Measurements from ENCODE around the gene ZDHHC7. TPM values are rescaled to one million over a fixed set of nuclear protein-coding genes. Genes with fewer than 3 reads are reported as not detected.

Gene ZDHHC7
- total and polyA plus RNA-seq, 2 of the 8 experiments (the other 6 are each of a cell fraction or from before 2014, with no cell fraction given) = 40.5 to 56.3 TPM

- Histone ChIP-seq H3K18ac (ENCODE audit: extremely low read depth, low read length) (no peak overlapping the region), H3K27me3 (replicated peaks in 1 of 4; ENCODE audit: control insufficient read depth in 3 of 4, extremely low read depth in 1 of 4, insufficient read depth in 3 of 4, low read length in 3 of 4) (no peaks in the 10 kb centered on the region), H2BK15ac (ENCODE audit: low read length) (no peak overlapping the region), H2BK120ac (replicated peaks; ENCODE audit: low read depth, low read length) (no peak overlapping the region), H2AK5ac (ENCODE audit: low read depth, low read length) (no peak overlapping the region), H3K9ac (replicated peaks in 1 of 4; ENCODE audit: extremely low read depth in 1 of 4, low read depth in 3 of 4, low read length in 3 of 4) (no peak overlapping the region), H2BK5ac (ENCODE audit: low read depth, low read length) (no peak overlapping the region), H4K20me1 (replicated peaks in 1 of 2; ENCODE audit: control insufficient read depth in 1 of 2, insufficient read depth in 2 of 2, low read length in 2 of 2) (no peaks in the 10 kb centered on the region), H3K36me3 (ENCODE audit: control insufficient read depth in 2 of 4, insufficient read depth in 4 of 4, low read length in 3 of 4) (no peaks in the 10 kb centered on the region), H2BK20ac (ENCODE audit: low read length) (no peak overlapping the region), H3K27ac (ENCODE audit: low read depth, low read length) (no peak overlapping the region), H3K79me2 (ENCODE audit: control insufficient read depth in 1 of 2, insufficient read depth in 2 of 2, low read length in 2 of 2) (no peaks in the 10 kb centered on the region), H2BK12ac (ENCODE audit: low read depth, low read length) (no peak overlapping the region), H3K9me3 (ENCODE audit: insufficient read depth in 2 of 2, low read depth in 1 of 2, low read length in 1 of 2) (no peaks in the 10 kb centered on the region), H3K56ac (replicated peaks; ENCODE audit: insufficient read length, low read depth, low read length) (no peak overlapping the region), H3K4me1 (replicated peaks in 1 of 4; ENCODE audit: control insufficient read depth in 3 of 4, insufficient read depth in 4 of 4, low read length in 3 of 4) (peaks cover 4 to 16% (median 8%) of the 10 kb centered on the region in 4 experiments), H3K4ac (replicated peaks; ENCODE audit: insufficient read length, low read depth, low read length) (no peak overlapping the region), H3K14ac (ENCODE audit: insufficient read length) (no peak overlapping the region), H3K79me1 (ENCODE audit: low read depth, low read length) (no peaks in the 10 kb centered on the region), H3K23ac (ENCODE audit: insufficient read length) (no peak overlapping the region), H3K4me3 (ENCODE audit: extremely low read depth in 1 of 4, insufficient read depth in 2 of 4, low read depth in 3 of 4, low read length in 4 of 4) (no peak overlapping the region), H4K5ac (ENCODE audit: insufficient read length, low read depth, low read length) (no peak overlapping the region), H4K91ac (replicated peaks; ENCODE audit: insufficient read length, low read length) (no peak overlapping the region), H2AFZ (ENCODE audit: low read length) (no peak overlapping the region), H3K23me2 (ENCODE audit: low read depth, low read length) (no peaks in the 10 kb centered on the region; the same call in 1 of the 2 replicates), H3K4me2 (ENCODE audit: insufficient read depth in 1 of 2, low read depth in 2 of 2, low read length in 2 of 2) (no peak overlapping the region), H4K8ac (ENCODE audit: extremely low read depth, insufficient read depth, low read length) (no peak overlapping the region)
- TF ChIP-seq HDAC6 (IDR thresholded peaks at IDR 0.05; ENCODE audit: low read depth, low read length) (no peak), PHF8 (conservative IDR thresholded peaks at IDR 0.05; ENCODE audit: low read depth, low read length) (no peak), TCF12 (IDR thresholded peaks at IDR 0.05; ENCODE audit: low read depth, low read length) (no peak), CEBPB (IDR thresholded peaks at IDR 0.05; ENCODE audit: low read depth, low read length) (no peak), SP4 (IDR thresholded peaks at IDR 0.05; ENCODE audit: low read length) (no peak), EZH2 (IDR thresholded peaks at IDR 0.05; ENCODE audit: low read depth, low read length, severe bottlenecking) (no peak), ZNF274 (IDR thresholded peaks at IDR 0.05; ENCODE audit: borderline replicate concordance, extremely low read depth, low read length) (no peak), USF2 (IDR thresholded peaks at IDR 0.05; ENCODE audit: low read length) (no peak), JUN (IDR thresholded peaks at IDR 0.05; ENCODE audit: low read depth, low read length) (no peak), SP2 (IDR thresholded peaks at IDR 0.05; ENCODE audit: low read length) (no peak), CTCF (IDR thresholded peaks at IDR 0.05; ENCODE audit: control extremely low read depth in 1 of 3, insufficient read depth in 1 of 3, low read depth in 1 of 3, low read length in 3 of 3) (no peak)
- DNase-seq (ENCODE audit: low read depth in 1 of 2, low spot score in 2 of 2) (no peak), FAIRE-seq (no peak)
- ChIA-PET POLR2A (ENCODE audit: partially characterized antibody) (interaction anchor here (2.4 kb wide), 1 partner anchor 11 kb away, joined by 5 read pairs; no protein-coding TSS in a partner anchor), CTCF (ENCODE audit: partially characterized antibody) (interaction anchor here (0.6 to 5.8 kb wide), 21 partner anchors 9 to 782 kb away, joined by 3 to 59 read pairs (median 8); no protein-coding TSS in a partner anchor)
- 95% methylated on average over 7 of the region's 7 CpGs; no CpG with 5 or more reads in 1 of the 2 experiments for WGBS, 2 experiments (ENCODE audit: extremely low coverage in 1 of 2, insufficient coverage in 1 of 2, insufficient read length in 1 of 2, insufficient replicate concordance in 2 of 2, low coverage in 1 of 2, low lambda C conversion rate in 2 of 2, missing lambda C conversion rate in 1 of 2)
Observed at GRCh38 chr16:85057948-85058347, 46.6 kb upstream of the ZDHHC7 start.

Measured in H1 (cell line).